ENCODE data around the gene SDK1.

SDK1 gene

GRCh38 chr7:4129481-4130122 is 828.5 kb downstream of the SDK1 start:
- DNase-seq: no peak

GRCh38 chr7:4131063-4131462 is 830.0 kb downstream of the SDK1 start:
- no peak for DNase-seq

- no peak for DNase-seq
These were observed 831.2 kb downstream of the SDK1 start for GRCh38 chr7:4132221-4132620.

- DNase-seq: no peak
These were observed 832.5 kb downstream of the SDK1 start for GRCh38 chr7:4133491-4134044.

DNA sequence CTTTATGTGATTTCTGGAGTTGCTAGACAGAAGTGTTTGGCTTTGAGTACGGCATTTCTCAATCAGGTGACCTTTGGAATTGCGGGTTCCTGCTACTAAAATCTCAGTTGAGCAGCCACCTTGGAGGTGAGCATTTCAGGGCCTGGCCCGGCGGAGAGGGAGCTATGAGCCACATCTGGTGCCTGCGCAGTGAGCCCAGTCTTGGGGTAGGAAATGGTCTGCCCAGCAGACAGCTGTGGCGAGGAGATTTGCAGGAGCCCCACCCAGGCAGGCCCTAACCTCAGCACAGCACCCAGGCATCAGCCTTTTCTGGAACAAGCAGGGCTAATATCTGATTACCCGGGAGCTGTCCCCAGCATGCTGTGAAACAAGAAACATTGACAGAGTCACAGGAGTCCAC is 833.2 kb downstream of the SDK1 start:
- DNase-seq: no peak

DNA sequence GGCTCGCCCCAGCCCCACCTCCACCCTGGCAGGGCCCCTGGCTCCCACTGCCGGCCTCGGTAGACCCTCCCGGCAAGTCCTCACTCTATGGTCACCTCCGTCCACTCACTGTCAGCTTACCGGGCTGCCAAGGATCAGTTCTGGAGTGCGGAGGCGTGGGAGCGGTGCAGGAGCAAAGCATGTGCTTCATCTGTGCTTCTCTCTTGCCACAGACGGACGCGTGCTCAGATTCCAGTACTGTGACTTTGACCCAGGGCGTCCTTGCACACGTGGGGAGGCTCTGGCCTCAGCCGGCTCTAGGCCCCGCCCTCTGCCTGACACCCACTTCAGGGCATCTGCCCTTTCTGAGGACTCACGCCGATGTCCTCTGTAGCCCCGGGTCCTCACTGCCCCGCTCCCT is 833.6 kb downstream of the SDK1 start:
- no peak for DNase-seq

GRCh38 chr7:4135301-4135700 is 834.2 kb downstream of the SDK1 start:
- no peak for DNase-seq

DNA sequence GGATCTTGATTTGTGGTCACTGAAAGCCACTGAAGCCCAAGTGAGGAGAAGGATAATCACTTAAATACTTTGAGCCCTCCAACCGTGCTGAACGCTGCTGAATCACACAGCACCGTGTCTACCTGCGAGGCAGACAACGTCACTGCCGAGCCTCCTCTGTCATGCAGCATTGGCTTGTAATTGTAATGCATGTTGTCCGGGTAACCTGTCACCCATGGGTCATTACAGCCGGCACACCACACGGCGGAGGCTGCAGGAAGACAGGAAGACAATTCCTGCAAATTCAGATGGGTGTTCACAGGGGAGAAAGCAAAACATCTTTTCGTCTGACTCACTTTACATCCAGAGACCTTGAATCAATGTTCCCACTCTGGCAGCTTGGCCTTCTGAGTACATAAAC is 835.0 kb downstream of the SDK1 start:
- no peak for DNase-seq

DNA sequence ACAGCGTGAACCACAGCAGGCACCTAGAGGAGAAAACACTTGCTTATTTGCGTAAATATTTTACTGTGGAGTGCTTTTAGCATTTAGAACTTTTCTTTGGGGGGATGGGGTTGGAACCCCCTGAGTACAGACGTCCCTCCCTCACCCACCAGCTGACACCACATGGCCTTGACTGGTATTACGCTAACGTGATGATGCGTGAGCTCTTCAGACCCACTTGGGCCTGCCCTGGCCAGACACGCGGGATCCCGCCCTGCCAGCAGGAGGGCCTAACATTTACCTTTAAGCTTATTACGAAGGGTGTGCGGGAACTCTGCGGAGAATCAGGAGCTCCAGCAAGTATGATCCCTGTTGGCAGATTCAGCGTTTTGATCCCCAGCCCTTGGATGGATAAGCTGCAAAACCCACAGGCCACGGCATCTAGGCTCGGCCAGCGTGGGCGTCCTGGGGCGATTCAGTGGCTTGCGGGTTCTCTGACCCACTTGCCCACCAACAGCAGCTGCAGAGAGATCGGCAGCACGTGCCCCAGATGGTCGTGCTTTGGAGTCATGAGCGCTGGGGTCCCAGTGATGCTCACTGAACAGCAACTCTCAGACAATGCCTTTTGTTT is 835.6 kb downstream of the SDK1 start:
- DNase-seq: no peak

DNA sequence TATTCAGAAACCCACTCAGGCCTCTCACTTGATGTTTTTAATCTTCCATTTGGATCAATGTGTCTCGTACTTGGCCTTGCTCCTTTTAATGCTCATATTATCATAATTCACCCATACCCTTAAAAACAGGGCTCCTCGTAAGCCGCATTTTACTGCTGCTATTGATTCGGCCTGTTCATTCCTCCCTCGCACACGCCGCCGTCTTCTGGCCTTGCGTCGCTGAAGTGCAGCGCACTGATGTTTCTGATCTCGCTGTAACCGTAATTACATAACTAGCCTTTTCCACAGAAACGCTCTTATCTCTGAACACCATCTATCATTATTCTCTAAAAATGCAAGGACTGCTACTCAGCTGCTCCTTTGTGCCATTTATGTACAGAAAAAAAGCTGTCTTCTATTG is 836.5 kb downstream of the SDK1 start:
- no peak for DNase-seq

- DNase-seq: no peak
These were observed 837.8 kb downstream of the SDK1 start for GRCh38 chr7:4138866-4139265.

GRCh38 chr7:4139656-4140625 is 838.9 kb downstream of the SDK1 start:
- DNase-seq: no peak

DNA sequence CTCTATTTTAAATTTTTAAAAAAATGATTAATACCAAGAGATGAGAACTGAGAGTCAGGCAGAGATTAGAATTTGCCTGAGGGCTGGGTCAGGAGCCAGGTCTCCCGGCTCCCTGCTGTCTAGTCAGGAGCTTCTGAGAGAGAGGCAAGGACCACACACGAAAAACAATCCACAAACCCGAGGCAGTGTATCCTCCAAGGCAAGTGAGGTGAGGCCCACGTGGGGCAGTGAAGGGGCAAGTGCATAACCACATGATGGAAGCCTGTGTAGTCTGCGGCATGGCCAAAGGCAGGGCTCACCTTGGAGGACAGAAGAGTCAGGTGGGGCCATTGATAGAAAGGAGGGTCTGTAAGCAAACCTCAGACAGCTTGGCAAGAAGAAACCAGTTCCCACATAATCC is 839.9 kb downstream of the SDK1 start:
- no peak for DNase-seq

DNA sequence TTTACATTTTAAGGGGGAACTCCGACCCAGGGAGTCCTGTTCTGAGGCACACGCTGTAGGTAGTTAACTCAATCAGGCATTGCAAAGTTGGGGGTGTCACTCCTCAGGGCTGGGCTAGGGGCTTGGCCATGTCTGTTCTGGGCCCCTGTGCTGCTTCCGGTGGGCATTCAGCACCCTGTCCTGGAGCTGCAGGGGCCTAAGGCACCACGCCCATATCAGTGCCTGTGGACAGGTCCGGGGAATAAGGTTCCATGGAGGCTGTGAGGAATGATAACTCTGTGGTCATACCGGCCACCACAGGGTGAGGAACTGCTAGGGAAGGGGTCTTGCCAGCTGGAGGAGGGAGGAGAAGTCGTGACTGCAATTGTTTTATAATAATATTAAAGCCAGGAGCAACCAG is 842.0 kb downstream of the SDK1 start:
- no peak for DNase-seq

GRCh38 chr7:4143511-4144171 is 842.6 kb downstream of the SDK1 start:
- no peak for DNase-seq

GRCh38 chr7:4144172-4144701 is 843.2 kb downstream of the SDK1 start:
- no peak for DNase-seq

DNA sequence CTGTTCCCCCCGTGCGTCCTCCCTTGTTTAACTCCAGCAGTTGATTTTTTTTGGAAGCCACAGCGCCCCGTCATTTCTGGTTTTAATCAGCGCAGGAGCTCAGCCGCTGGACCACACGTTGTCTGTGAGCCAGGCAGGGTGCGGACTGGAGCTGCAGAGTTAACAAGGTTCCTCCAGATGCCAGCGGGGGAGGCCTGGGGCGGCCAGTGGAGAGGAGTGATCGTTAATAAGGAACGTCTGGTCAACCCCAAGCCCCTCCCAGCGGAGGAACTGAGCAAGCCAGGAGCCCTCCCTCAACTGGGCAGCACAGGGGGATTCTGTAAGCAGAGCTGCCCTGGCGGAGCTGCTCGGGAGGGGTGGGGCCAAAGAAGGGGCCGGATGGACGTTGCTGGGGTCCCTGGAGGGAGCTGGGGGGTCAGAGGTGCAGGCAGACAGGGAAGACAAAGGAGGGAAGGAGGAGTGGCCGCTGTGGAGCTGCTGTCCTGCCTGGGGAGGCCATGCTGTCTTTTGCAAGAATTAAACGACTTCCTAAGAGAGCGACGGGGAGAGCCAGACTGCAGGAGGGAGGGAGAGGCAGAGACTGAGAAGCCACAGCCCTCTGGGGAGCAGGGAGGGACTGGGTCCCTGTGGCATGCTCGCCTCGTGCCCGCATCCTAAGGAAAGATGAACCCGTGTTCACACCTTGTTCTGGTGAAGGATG is 843.9 kb downstream of the SDK1 start:
- DNase-seq: peak; percentile 31

GRCh38 chr7:4145576-4145975 is 844.5 kb downstream of the SDK1 start:
- DNase-seq: no peak

- DNase-seq: no peak
These were observed 847.0 kb downstream of the SDK1 start for GRCh38 chr7:4147926-4148620.

DNA sequence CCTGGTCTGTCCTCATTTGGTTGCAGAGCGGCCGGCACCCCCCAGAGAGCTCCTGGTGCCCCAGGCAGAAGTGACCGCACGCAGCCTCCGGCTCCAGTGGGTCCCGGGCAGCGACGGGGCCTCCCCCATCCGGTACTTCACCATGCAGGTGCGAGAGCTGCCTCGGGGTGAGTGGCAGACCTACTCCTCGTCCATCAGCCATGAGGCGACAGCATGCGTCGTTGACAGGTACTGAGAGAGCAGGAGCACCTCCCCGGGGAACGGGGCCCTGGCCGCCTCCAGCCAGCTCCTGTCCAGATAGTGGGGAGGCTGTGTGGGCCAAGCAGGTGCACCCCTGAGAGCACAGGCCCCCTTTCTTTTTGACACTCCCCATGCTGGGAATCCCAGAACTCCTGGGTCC is 848.2 kb downstream of the SDK1 start:
- DNase-seq: no peak

DNA sequence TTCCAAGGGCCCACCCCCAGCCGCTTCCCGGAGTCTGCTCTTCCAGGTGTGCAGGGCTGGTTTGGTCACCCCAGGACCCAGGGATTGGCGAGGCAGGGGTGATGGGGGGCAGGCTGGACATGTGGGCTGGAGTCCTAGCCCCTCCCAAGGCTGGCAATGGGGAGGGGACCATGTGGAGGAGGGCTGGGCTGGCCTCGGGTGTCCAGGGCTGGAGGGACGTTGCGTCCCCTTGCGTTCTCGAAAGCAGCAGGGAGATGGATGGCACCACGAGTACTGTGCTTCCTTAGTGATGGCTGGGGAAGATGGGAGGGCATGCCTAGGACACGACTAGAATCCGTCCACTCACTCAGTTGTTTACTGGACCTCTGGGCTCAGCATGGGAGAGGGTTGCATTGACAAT is 848.6 kb downstream of the SDK1 start:
- DNase-seq: no peak

DNA sequence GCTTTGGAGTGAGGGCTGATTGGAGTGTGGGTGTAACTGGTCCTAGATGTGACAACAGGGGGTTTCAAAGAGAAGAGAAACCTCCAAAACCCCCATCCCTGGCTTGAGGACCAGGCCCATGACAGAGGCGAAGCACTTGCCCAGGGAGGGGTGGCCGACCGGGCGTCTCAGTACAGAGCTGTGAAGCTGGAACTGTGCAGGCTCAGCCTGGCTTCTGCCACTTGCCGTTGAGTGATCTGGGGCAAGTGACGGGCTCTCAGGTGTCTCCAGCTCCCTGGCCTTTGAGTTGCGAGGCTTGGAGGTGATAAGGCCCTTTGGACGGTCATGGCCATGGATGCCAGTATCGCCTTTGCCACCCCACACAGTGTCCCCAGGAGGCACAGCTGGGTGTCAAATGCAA is 849.7 kb downstream of the SDK1 start:
- no peak for DNase-seq
